ENCODE results near the gene PRG3. TPM values are rescaled to one million over a fixed set of nuclear protein-coding genes. Genes with fewer than 3 reads are reported as not detected.
A peak's percentile ranks its signal among the peaks of the same experiment; 100 is the strongest.

PRG3 gene
- total and polyA plus RNA-seq, 2 of the 4 experiments (the other 2 are of a cell fraction): not detected

- no peak overlapping the region for H3K4me3 ChIP-seq (ENCODE audit: insufficient read depth, low read depth, low read length)
- H3K9me3 ChIP-seq (ENCODE audit: control insufficient read depth, insufficient read depth, low read length): no peaks in the 10 kb centered on the region
- intact Hi-C loops (cut with micrococcal nuclease): no loop called here
- H3K27ac ChIP-seq (ENCODE audit: insufficient read depth, low read length): no peak overlapping the region
- BruUV-seq (replicated peaks): no TSS peak
- no peak overlapping the region for H3K23ac ChIP-seq (ENCODE audit: low read depth, low read length)
- H2BK15ac ChIP-seq (ENCODE audit: low read depth, low read length): no peak overlapping the region
- dilution Hi-C loops (cut with HindIII; ENCODE audit: low sequenced_read_pairs, unreplicated experiment): no loop called here
- no peak overlapping the region for H4K5ac ChIP-seq (ENCODE audit: low read depth, low read length)
- H4K20me1 ChIP-seq (ENCODE audit: insufficient read depth, low read length): no peaks in the 10 kb centered on the region
- no peaks in the 10 kb centered on the region for H3K9me1 ChIP-seq (ENCODE audit: insufficient read depth, low read length)
- peaks cover 29% of the 10 kb centered on the region for H3K27me3 ChIP-seq (ENCODE audit: control insufficient read depth, insufficient read depth, low read length)
- H2AFZ ChIP-seq (replicated peaks; ENCODE audit: low read length, poor library complexity): no peak overlapping the region
- H3K4ac ChIP-seq (ENCODE audit: low read depth, low read length): no peak overlapping the region
- H2AK5ac ChIP-seq (ENCODE audit: low read depth, low read length): no peak overlapping the region
- no peak overlapping the region for H2BK20ac ChIP-seq (ENCODE audit: low read depth, low read length)
- no peak overlapping the region for H2BK120ac ChIP-seq (ENCODE audit: low read depth, low read length)
- POLR2A ChIA-PET (ENCODE audit: unreplicated experiment): no interaction called here
- ATAC-seq (ENCODE audit: low read depth) (peak; percentile 62), DNase-seq (peak; percentile 73)
- H3K4me2 ChIP-seq (ENCODE audit: low read depth, low read length): no peak overlapping the region
- no CpG with 5 or more reads among the region's 7 CpGs for WGBS, 2 experiments (ENCODE audit: extremely low coverage in 2 of 2, insufficient read length in 1 of 2)
- TF ChIP-seq CHD1 (IDR thresholded peaks at IDR 0.05; ENCODE audit: low read depth, low read length): no peak
- TF ChIP-seq FOS (IDR thresholded peaks at IDR 0.05; ENCODE audit: low read depth, low read length): 0 out of 2 replicates have a peak, but pooled peaks have one; percentile 4
- H2AK9ac ChIP-seq (replicated peaks; ENCODE audit: low read depth, low read length, poor library complexity): peak overlapping the region; percentile 81
- in situ Hi-C loops (cut with MboI; ENCODE audit: low sequenced_read_pairs): loop anchor here (25.0 kb wide), 1 partner anchor 533 kb away; no protein-coding TSS in a partner anchor
- no peak overlapping the region for H3K14ac ChIP-seq (replicated peaks; ENCODE audit: low read depth, low read length)
- H4K91ac ChIP-seq (ENCODE audit: insufficient read depth, low read depth, low read length): no peak overlapping the region
- H4K8ac ChIP-seq (ENCODE audit: low read depth in 2 of 2, low read length in 2 of 2): no peak overlapping the region
- H2BK5ac ChIP-seq (ENCODE audit: low read depth, low read length, poor library complexity, severe bottlenecking): peak overlapping the region; percentile 29
- CTCF ChIA-PET: no interaction called here
- no peak overlapping the region for H3K56ac ChIP-seq (ENCODE audit: extremely low read depth, insufficient read depth, low read length)
- no peaks in the 10 kb centered on the region for H3K4me1 ChIP-seq (ENCODE audit: control insufficient read depth, insufficient read depth, low read length)
- H3K79me1 ChIP-seq (ENCODE audit: low read depth in 1 of 2, low read length in 2 of 2): no peaks in the 10 kb centered on the region
- H3K18ac ChIP-seq (ENCODE audit: low read depth, low read length): no peak overlapping the region
- no peak overlapping the region for H3K9ac ChIP-seq (ENCODE audit: low read depth, low read length)
- H3K36me3 ChIP-seq (ENCODE audit: control insufficient read depth, insufficient read depth, low read length): no peaks in the 10 kb centered on the region
Measured at GRCh38 chr11:57370251-57370650, 10.7 kb downstream of the PRG3 start.

All from IMR-90 (cell line).